Mesenchymal stem cell (in vitro differentiated cells and primary cell): Measurements from ENCODE around the gene RTP5.

Experiments used
- DNase-seq: peaks from one replicate; pipeline ENCODE4 v3.0.0-alpha.2; 2013
- H2AFZ ChIP-seq: one replicate; pipeline ENCODE4 v1.6.1; 2013; ENCODE audit warnings: low read depth, mild to moderate bottlenecking, control low read depth, inconsistent platforms, low read length, moderate library complexity
- H2AK5ac ChIP-seq: 2 replicates; pipeline ENCODE4 v1.6.1; 2013; ENCODE audit warnings: low read length, moderate library complexity, mild to moderate bottlenecking, inconsistent platforms; ENCODE audit not compliant: severe bottlenecking
- H2BK120ac ChIP-seq: one replicate; pipeline ENCODE4 v1.6.1; 2013; ENCODE audit warnings: low read depth, mild to moderate bottlenecking, inconsistent platforms, low read length, moderate library complexity
- H2BK12ac ChIP-seq, 2 experiments: one replicate each; pipeline ENCODE4 v1.6.1; 2013; ENCODE audit warnings: inconsistent platforms in 2 of 2, low read length in 2 of 2, mild to moderate bottlenecking in 2 of 2, moderate library complexity in 2 of 2, control low read depth in 1 of 2
- H2BK15ac ChIP-seq: one replicate; pipeline ENCODE4 v1.6.1; 2013; ENCODE audit warnings: mild to moderate bottlenecking, low read depth, inconsistent platforms; ENCODE audit not compliant: poor library complexity, severe bottlenecking
- H2BK5ac ChIP-seq: 2 replicates; pipeline ENCODE4 v1.6.1; 2013; ENCODE audit warnings: low read depth, mild to moderate bottlenecking, low read length, control low read depth, inconsistent platforms; ENCODE audit not compliant: poor library complexity, severe bottlenecking
- H3K14ac ChIP-seq, 2 experiments: one replicate each; pipeline ENCODE4 v1.6.1; 2013; ENCODE audit warnings: inconsistent platforms in 2 of 2, low read length in 2 of 2, control low read depth in 1 of 2, mild to moderate bottlenecking in 1 of 2, moderate library complexity in 1 of 2
- H3K18ac ChIP-seq, 2 experiments: one replicate each; pipeline ENCODE4 v1.6.1; 2013; ENCODE audit warnings: inconsistent platforms in 2 of 2, low read length in 2 of 2, control low read depth in 1 of 2, low read depth in 1 of 2, mild to moderate bottlenecking in 1 of 2
- H3K23ac ChIP-seq, 2 experiments: one replicate each; pipeline ENCODE4 v1.6.1; 2013; ENCODE audit warnings: inconsistent platforms in 2 of 2, low read length in 2 of 2, mild to moderate bottlenecking in 2 of 2, moderate library complexity in 2 of 2, control low read depth in 1 of 2
- H3K27ac ChIP-seq: 2 replicates; pipeline ENCODE4 v1.5.1; 2013; ENCODE audit warnings: mild to moderate bottlenecking, moderate library complexity, low read length, control low read depth, inconsistent platforms; ENCODE audit not compliant: poor library complexity, severe bottlenecking
- H3K27me3 ChIP-seq, 2 experiments: 2 replicates each; pipeline versions ENCODE4 v1.6.1 to v1.7.0; 2013; ENCODE audit warnings: low read length in 2 of 2, mild to moderate bottlenecking in 2 of 2, moderate library complexity in 2 of 2, control low read depth in 1 of 2, inconsistent platforms in 1 of 2; ENCODE audit not compliant: control insufficient read depth in 1 of 2, insufficient read depth in 1 of 2
- H3K36me3 ChIP-seq, 2 experiments: 2 replicates each; pipeline versions ENCODE4 v1.6.1 to v1.7.0; 2013; ENCODE audit warnings: low read length in 2 of 2, control low read depth in 1 of 2, inconsistent platforms in 1 of 2, low read depth in 1 of 2, mild to moderate bottlenecking in 1 of 2; ENCODE audit not compliant: insufficient read depth in 2 of 2, control insufficient read depth in 1 of 2
- H3K4ac ChIP-seq, 2 experiments: one replicate each; pipeline ENCODE4 v1.6.1; 2013; ENCODE audit warnings: inconsistent platforms in 2 of 2, low read length in 2 of 2, mild to moderate bottlenecking in 2 of 2, moderate library complexity in 2 of 2, control low read depth in 1 of 2, low read depth in 1 of 2
- H3K4me1 ChIP-seq: 2 replicates; pipeline ENCODE4 v1.6.1; 2013; ENCODE audit warnings: low read depth, low read length, control low read depth; ENCODE audit not compliant: control insufficient read depth, insufficient read depth
- H3K4me2 ChIP-seq: 2 replicates; pipeline ENCODE4 v1.6.1; 2013; ENCODE audit warnings: low read length, mild to moderate bottlenecking, inconsistent platforms; ENCODE audit not compliant: poor library complexity, severe bottlenecking
- H3K4me3 ChIP-seq, 2 experiments: 2 replicates each; pipeline versions ENCODE4 v1.5.1 to v1.7.0; 2013; ENCODE audit warnings: low read length in 2 of 2, mild to moderate bottlenecking in 2 of 2, control low read depth in 1 of 2, low read depth in 1 of 2; ENCODE audit not compliant: insufficient read depth in 1 of 2
- H3K79me1 ChIP-seq: replicated peaks from 2 replicates; pipeline ENCODE4 v1.6.1; 2013; ENCODE audit warnings: mild to moderate bottlenecking, control low read depth, low read length, inconsistent platforms; ENCODE audit not compliant: poor library complexity, severe bottlenecking
- H3K9ac ChIP-seq: 2 replicates; pipeline ENCODE4 v1.7.0; 2013; ENCODE audit warnings: mild to moderate bottlenecking, low read length, moderate library complexity
- H3K9me3 ChIP-seq: 2 replicates; pipeline ENCODE4 v1.7.0; 2013; ENCODE audit warnings: mild to moderate bottlenecking, low read length; ENCODE audit not compliant: control insufficient read depth
- H4K8ac ChIP-seq: one replicate; pipeline ENCODE4 v1.6.1; 2013; ENCODE audit warnings: inconsistent platforms, mild to moderate bottlenecking, low read length, moderate library complexity
- H4K91ac ChIP-seq: one replicate; pipeline ENCODE4 v1.6.1; 2013; ENCODE audit warnings: mild to moderate bottlenecking, low read length, inconsistent platforms
- WGBS: methylation state at CpG from one replicate; pipeline ENCODE4 v1.1.7; 2013; ENCODE audit warnings: mixed read lengths; 5-methylcytosine and 5-hydroxymethylcytosine counted together

Gene RTP5

DNA sequence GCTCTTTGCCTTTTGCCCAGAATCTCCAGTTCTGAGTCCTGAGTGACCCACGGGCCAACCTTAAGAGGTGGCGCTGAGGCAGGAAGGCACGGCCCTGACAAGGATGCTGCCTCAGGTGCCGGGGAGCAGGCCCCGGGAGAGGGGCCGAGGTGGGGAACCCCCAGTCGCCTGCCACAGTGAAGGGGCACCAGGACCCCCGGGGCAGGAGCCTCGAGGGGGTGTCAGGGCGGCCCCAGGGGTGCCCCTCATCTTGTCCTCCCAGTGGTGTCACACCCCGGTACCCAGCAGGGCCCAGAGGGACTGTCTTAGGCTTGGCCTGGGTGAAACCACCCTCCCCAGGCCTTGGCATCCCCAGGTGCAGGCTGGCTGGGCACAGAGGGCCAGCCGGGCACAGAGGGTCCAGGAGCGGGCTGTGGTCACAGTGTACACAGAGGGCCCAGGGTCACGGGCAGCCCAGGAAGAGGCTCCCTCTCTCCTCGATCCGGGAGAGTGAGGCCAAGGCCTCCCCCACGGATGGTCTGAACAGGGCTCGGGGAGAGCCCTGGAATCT lies 11.9 kb upstream of the RTP5 start:
- no peak overlapping the region for H2AK5ac ChIP-seq
- no peak overlapping the region for H3K4ac ChIP-seq
- no peak overlapping the region for H4K8ac ChIP-seq
- no peak overlapping the region for H3K14ac ChIP-seq
- H3K4me3 ChIP-seq = no peak overlapping the region
- H2BK15ac ChIP-seq = no peak overlapping the region
- no peaks in the 10 kb centered on the region for H3K9me3 ChIP-seq
- H3K23ac ChIP-seq = no peak overlapping the region
- no peak overlapping the region for H3K18ac ChIP-seq
- H3K4me1 ChIP-seq = peaks cover 13% of the 10 kb centered on the region
- H3K27ac ChIP-seq = no peak overlapping the region
- peaks cover 0 to 49% of the 10 kb centered on the region in 2 experiments for H3K27me3 ChIP-seq
- H2BK12ac ChIP-seq = no peak overlapping the region
- no peaks in the 10 kb centered on the region for H3K36me3 ChIP-seq
- H3K79me1 ChIP-seq = no peaks in the 10 kb centered on the region
- no peak overlapping the region for H3K9ac ChIP-seq
- H2BK5ac ChIP-seq = no peak overlapping the region
- no peak for DNase-seq
- no peak overlapping the region for H4K91ac ChIP-seq
- 87% methylated on average over 18 of the region's 18 CpGs for WGBS
- H2BK120ac ChIP-seq = no peak overlapping the region
- H2AFZ ChIP-seq = no peak overlapping the region
- no peak overlapping the region for H3K4me2 ChIP-seq

DNA sequence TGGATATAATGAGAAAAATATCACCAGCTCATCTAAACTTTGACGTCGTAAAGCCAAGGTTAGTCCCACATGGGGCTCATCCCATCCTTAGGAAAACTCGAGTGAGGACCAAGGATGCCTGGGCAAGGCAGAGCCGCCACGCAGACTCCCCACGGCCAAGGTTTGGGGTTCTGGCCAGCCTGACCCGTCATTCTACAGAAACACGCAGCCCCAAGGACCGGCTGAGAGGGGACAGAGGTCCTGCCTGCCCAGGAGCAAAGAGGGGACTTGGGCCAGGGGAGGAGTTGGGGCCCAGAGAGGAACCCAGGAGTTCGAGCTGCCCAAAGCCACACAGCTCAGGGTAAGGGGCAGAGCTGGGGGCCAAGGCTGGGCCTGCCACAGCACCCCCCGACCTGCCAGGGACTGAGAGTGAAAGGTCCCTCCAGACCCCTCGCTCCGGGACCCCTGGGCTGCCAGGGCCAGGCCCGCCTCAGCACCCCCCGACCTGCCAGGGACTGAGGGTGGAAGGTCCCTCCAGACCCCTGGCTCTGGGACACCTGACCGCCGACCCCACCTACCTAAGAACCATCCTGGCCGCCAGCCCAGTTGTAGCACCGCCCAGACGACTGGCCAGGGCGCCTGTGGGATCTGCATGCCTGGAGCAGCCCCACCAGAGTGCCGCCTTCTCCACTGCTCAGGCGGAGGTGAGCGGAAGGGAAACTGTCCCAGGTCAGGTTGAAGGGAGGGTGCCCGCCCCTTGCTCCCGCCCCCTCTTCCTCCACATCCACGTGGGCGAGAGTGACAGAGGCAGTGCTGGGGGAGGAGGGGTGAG lies 11.1 kb upstream of the RTP5 start, which contains the start of gene PDCD1:
Gene PDCD1 (minus strand): TSS at position 689 of the 811 bp plus-strand sequence. CDS start 56 bp downstream, at position 633.
- H3K9me3 ChIP-seq = no peaks in the 10 kb centered on the region
- H3K23ac ChIP-seq = no peak within 1 kb of the TSS
- WGBS = 80% methylated on average over 20 of the region's 28 CpGs
- no peak within 1 kb of the TSS for H2AK5ac ChIP-seq
- no peaks in the 10 kb centered on the region for H3K79me1 ChIP-seq
- H3K4me3 ChIP-seq = peak within 1 kb of the TSS in 1 of 2 experiments; percentile 66
- H2BK5ac ChIP-seq = no peak within 1 kb of the TSS
- no peak within 1 kb of the TSS for H3K18ac ChIP-seq
- H3K4me1 ChIP-seq = peaks cover 10% of the 10 kb centered on the region
- no peak within 1 kb of the TSS for H2AFZ ChIP-seq
- H3K27ac ChIP-seq = no peak within 1 kb of the TSS
- H3K9ac ChIP-seq = peak within 1 kb of the TSS; percentile 75
- H4K91ac ChIP-seq = no peak within 1 kb of the TSS
- H2BK120ac ChIP-seq = no peak within 1 kb of the TSS
- no peak within 1 kb of the TSS for H3K4ac ChIP-seq
- no peak for DNase-seq
- no peak within 1 kb of the TSS for H3K14ac ChIP-seq
- no peak within 1 kb of the TSS for H4K8ac ChIP-seq
- H3K27me3 ChIP-seq = peaks cover 4 to 52% of the 10 kb centered on the region in 2 experiments
- no peak within 1 kb of the TSS for H2BK12ac ChIP-seq
- H2BK15ac ChIP-seq = no peak within 1 kb of the TSS
- no peak within 1 kb of the TSS for H3K4me2 ChIP-seq
- no peaks in the 10 kb centered on the region for H3K36me3 ChIP-seq

GRCh38 chr2:241859017-241859435 lies 10.5 kb upstream of the RTP5 start:
- Histone ChIP-seq H2BK15ac (no peak overlapping the region), H3K4ac (no peak overlapping the region)

GRCh38 chr2:241859436-241860183 lies 9.9 kb upstream of the RTP5 start:
- Histone ChIP-seq H3K9ac (peak overlapping the region; percentile 75), H2BK120ac (no peak overlapping the region), H4K8ac (no peak overlapping the region), H3K36me3 (no peaks in the 10 kb centered on the region), H2AFZ (no peak overlapping the region), H3K9me3 (no peaks in the 10 kb centered on the region), H3K4ac (no peak overlapping the region), H3K4me3 (peak overlapping the region in 1 of 2 experiments; percentile 66), H2BK15ac (no peak overlapping the region), H2AK5ac (no peak overlapping the region), H2BK12ac (no peak overlapping the region), H3K14ac (no peak overlapping the region), H4K91ac (no peak overlapping the region), H3K27ac (no peak overlapping the region), H3K18ac (no peak overlapping the region), H2BK5ac (no peak overlapping the region), H3K4me2 (no peak overlapping the region), H3K27me3 (peaks cover 5 to 59% of the 10 kb centered on the region in 2 experiments), H3K23ac (no peak overlapping the region), H3K4me1 (no peaks in the 10 kb centered on the region), H3K79me1 (no peaks in the 10 kb centered on the region)
- WGBS = 87% methylated on average over 29 of the region's 30 CpGs
- DNase-seq = no peak

More at GRCh38 chr2:241859017-241859435, 10.5 kb upstream of the RTP5 start:
- H3K79me1 ChIP-seq = no peaks in the 10 kb centered on the region
- H3K4me2 ChIP-seq = no peak overlapping the region
- H3K18ac ChIP-seq = no peak overlapping the region
- H3K27ac ChIP-seq = no peak overlapping the region
- H3K9ac ChIP-seq = peak overlapping the region; percentile 75
- H3K4me3 ChIP-seq = no peak overlapping the region
- no peaks in the 10 kb centered on the region for H3K36me3 ChIP-seq
- no peak overlapping the region for H2BK120ac ChIP-seq
- H3K23ac ChIP-seq = no peak overlapping the region
- H2BK5ac ChIP-seq = no peak overlapping the region
- DNase-seq = no peak
- no peak overlapping the region for H4K91ac ChIP-seq
- WGBS = 61% methylated on average over 9 of the region's 9 CpGs
- no peak overlapping the region for H2AK5ac ChIP-seq
- peaks cover 4% of the 10 kb centered on the region for H3K4me1 ChIP-seq
- H4K8ac ChIP-seq = no peak overlapping the region
- H2BK12ac ChIP-seq = no peak overlapping the region
- no peaks in the 10 kb centered on the region for H3K9me3 ChIP-seq
- H2AFZ ChIP-seq = no peak overlapping the region
- H3K14ac ChIP-seq = no peak overlapping the region
- peaks cover 4 to 57% of the 10 kb centered on the region in 2 experiments for H3K27me3 ChIP-seq
